Measurements from ENCODE around the gene GAB2.

DNA sequence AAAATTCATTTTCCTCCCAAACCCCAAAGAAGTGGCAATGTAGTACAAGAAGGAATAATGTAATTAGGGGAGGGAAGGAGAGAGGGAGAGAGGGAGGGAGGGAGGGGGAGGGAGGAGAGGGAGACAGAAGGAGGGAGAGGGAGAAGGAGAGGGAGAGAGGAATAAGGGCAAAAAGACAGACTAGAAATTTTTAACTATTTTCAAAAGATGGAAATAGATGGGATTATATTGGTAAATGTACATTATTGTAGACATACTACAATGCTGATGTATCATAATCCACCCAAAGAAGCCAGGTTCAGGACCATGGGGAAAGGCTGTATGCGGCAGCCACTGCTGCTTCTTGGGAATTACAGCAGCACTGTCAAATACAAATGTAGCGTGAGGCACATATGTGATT is 74.3 kb downstream of the GAB2 start:
- TF ChIP-seq KDM1A (IDR thresholded peaks at IDR 0.05; ENCODE audit: borderline replicate concordance) (no peak), CTCF (IDR thresholded peaks at IDR 0.05 in 2 of 3, conservative IDR thresholded peaks at IDR 0.05 in 1 of 3; ENCODE audit: control insufficient read depth in 2 of 3, extremely low read depth in 1 of 3, insufficient read depth in 1 of 3, low read depth in 3 of 3, low read length in 3 of 3) (no peak), ZZZ3 (IDR thresholded peaks at IDR 0.05; ENCODE audit: control insufficient read depth, insufficient read length, low read depth) (no peak), ZNF24 (IDR thresholded peaks at IDR 0.05) (no peak)
